GM12874 (cell line): ENCODE measurements around the gene NTRK1.

Source experiments
- CTCF ChIP-seq: IDR thresholded peaks from 2 replicates; pipeline ENCODE4 v1.5.1; 2011; ENCODE audit warnings: low read depth, mild to moderate bottlenecking, control low read depth, low read length, moderate library complexity; ENCODE audit not compliant: insufficient read depth

The NTRK1 gene

GRCh38 chr1:156874572-156875340 lies 14.1 kb downstream of the NTRK1 start:
- TF ChIP-seq CTCF: no peak

GRCh38 chr1:156875341-156875615 lies 14.6 kb downstream of the NTRK1 start:
- TF ChIP-seq CTCF: no peak

- no peak for TF ChIP-seq CTCF
These were observed 15.6 kb downstream of the NTRK1 start for GRCh38 chr1:156876281-156876680.

GRCh38 chr1:156877433-156878170 lies 16.9 kb downstream of the NTRK1 start:
- TF ChIP-seq CTCF: no peak

- TF ChIP-seq CTCF: no peak
These were observed 19.2 kb downstream of the NTRK1 start for GRCh38 chr1:156879876-156880275.

GRCh38 chr1:156880473-156880872 lies 19.8 kb downstream of the NTRK1 start:
- no peak for TF ChIP-seq CTCF

GRCh38 chr1:156881101-156881500 lies 20.4 kb downstream of the NTRK1 start:
- TF ChIP-seq CTCF: no peak
